ENCODE measurements around the gene IGSF10. TPM values are rescaled to one million over a fixed set of nuclear protein-coding genes. Genes with fewer than 3 reads are reported as not detected.
"Not testable (repeated sequence)": the region's sequence is repeated elsewhere in the genome, so short reads cannot be mapped to it uniquely, and the experiment has no call there.

The IGSF10 gene, protein sequence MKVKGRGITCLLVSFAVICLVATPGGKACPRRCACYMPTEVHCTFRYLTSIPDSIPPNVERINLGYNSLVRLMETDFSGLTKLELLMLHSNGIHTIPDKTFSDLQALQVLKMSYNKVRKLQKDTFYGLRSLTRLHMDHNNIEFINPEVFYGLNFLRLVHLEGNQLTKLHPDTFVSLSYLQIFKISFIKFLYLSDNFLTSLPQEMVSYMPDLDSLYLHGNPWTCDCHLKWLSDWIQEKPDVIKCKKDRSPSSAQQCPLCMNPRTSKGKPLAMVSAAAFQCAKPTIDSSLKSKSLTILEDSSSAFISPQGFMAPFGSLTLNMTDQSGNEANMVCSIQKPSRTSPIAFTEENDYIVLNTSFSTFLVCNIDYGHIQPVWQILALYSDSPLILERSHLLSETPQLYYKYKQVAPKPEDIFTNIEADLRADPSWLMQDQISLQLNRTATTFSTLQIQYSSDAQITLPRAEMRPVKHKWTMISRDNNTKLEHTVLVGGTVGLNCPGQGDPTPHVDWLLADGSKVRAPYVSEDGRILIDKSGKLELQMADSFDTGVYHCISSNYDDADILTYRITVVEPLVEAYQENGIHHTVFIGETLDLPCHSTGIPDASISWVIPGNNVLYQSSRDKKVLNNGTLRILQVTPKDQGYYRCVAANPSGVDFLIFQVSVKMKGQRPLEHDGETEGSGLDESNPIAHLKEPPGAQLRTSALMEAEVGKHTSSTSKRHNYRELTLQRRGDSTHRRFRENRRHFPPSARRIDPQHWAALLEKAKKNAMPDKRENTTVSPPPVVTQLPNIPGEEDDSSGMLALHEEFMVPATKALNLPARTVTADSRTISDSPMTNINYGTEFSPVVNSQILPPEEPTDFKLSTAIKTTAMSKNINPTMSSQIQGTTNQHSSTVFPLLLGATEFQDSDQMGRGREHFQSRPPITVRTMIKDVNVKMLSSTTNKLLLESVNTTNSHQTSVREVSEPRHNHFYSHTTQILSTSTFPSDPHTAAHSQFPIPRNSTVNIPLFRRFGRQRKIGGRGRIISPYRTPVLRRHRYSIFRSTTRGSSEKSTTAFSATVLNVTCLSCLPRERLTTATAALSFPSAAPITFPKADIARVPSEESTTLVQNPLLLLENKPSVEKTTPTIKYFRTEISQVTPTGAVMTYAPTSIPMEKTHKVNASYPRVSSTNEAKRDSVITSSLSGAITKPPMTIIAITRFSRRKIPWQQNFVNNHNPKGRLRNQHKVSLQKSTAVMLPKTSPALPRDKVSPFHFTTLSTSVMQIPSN (N-terminal part only)
- total RNA-seq = 15.3 TPM

DNA sequence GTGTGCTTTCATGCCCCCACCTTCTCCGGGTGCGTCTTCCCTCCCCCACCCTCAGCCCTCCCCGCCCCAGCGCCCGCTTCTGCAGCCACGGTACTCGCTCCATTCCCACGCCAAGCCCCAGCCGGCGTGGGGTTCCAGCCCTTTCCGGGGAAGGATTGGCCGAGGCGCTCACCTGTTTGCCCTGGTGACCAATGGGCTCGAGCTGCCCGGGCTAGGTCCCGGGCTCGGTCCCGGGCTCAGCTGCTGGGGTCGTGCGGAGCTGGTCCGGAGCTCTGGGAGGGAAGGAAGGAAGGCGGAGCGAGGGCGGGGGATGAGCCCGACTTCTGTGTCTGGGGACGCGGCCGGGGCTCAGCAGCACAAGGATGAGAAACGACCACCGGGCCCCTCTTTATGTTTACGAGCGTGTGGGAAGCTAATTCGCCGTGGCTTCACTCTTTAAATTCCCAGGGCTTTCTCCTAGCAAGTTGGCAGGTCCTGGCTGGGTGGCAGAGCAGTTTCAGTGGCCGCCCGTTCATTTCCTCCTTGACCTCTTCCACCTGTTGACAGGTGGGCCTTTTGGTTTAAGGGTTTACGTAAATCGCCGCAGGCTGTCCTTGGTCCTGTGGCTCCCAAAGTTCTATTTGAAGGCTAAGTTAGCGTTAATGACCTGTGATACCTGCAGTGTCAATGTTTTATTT, at the start of gene IGSF10:
Gene IGSF10, minus strand, starts transcription at position 288 of the 677 bp plus-strand sequence. CDS start 2,352 bp downstream, outside the sequence.
- DNase-seq = peak; percentile 7

DNA sequence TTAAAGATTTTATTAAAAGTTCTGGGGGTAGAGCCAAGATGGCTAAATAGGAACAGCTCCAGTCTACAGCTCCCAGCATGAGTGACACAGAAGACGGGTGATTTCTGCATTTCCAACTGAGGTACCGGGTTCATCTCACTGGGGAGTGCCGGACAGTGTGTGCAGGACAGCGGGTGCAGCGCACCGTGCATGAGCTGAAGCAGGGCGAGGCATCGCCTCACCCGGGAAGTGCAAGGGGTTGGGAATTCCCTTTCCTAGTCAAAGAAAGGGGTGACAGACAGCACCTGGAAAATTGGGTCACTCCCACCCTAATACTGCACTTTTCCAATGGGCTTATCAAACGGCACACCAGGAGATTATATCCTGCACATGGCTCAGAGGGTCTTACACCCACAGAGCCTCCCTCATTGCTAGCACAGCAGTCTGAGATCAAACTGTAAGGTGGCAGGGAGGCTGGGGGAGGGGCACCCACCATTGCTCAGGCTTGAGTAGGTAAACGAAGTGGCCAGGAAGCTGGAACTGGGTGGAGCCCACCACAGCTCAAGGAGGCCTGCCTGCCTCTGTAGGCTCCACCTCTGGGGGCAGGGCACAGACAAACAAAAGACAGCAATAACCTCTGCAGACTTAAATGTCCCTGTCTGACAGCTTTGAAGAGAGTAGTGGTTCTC, 48.7 kb upstream of the IGSF10 start:
- not testable (repeated sequence) for DNase-seq

DNA sequence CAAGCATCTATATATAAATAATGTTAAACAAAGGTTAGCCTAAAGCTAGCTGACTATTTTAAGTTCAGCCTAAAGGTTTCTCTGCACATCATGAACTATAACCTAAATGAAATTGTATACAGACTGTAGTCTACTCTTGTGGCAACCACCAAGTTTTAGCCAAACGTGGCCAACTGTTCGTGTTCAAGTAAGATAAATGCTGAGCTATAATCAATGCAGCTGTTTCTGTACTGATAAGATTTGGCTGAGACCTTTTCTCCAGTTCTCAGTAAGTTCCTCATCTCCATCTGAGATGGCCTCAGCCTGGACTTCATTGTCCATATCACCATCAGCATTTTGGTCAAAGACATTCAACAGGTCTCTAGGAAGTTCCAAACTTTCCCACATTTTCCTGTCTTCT, 43.7 kb upstream of the IGSF10 start:
- DNase-seq = no peak

DNA sequence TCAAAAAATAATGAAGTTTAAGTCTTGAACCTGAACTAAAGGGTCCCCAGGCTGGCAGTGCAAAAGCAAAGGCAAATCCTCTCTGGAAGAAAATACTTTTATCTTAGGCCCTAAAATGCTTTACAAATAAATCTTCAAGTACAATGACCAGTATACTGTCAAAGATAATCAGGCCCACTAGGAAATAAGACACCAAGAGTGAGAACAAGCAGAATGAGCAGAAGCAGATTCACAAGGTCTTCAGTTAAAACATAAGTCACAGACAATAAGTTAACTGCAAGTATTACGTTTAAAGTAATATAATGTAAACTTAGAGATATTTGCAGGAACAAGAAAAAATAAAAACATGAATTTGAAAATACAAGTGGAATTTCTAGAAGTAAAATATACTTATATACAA, 42.2 kb upstream of the IGSF10 start:
- DNase-seq = no peak

DNA sequence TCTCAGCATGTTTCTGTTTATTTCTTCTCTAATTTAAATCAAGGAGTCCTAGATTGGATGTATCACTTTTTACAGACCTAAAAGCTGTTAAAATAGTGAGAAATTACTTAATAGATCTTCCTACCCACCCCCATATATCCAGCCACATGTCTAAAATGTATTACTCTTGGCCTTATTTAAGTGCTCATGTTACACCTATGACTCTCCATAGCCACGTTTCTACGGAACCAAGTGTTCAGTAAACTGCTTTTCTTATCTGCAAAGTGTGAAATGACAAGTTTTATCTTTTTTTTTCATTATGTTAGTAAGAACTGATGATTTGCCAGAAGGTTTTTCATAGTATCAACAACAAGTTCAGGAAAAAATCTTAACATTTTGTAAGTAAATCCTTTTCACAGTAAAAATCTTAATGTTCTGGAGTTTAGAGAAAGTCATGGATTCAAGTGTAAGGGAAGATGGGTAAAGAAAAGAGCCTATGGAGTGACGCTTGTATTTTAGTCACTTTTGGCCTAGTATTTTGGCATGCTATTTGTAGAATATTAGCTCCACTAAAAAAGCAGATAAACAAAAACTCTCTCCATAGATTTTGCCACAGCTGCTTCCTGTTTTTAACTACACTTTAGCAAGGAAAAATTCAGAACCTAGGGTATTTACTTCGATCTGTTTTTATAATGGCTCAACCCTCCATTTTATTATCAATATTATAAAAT, 41.2 kb upstream of the IGSF10 start:
- DNase-seq = no peak

DNA sequence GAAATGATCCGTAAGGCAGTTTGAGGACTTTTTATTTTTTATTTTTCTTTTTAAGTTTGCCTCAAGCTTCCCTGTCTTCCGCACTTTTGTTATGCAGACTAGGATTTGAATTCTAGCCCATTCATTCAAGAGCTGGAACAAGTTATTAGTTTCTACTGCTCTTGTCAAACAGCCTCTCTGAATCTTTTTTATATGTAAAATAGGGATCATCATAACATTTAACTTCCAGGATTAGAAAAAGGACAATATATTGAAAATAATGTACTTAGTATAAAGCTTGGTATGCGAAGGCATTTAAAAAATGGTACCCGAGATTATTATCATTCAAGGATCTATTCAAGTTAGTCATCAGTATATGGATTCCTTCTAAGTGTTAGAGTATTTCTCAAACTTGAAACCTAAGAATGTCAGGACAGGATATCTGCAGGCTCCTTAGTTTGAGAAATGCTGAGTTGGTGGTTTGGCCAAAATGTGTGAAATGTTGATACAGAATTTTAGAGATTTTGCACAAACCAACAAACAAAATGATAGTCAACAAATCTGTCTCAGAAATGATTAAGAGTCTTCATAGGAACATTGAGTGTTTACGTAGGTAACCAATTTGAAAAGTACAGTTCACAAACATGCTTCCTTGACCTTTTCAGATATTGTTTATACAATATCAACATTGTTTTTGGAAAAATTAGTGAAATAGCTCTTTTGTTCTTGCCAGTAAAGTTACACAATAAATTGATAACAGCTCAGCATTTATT, 40.5 kb upstream of the IGSF10 start:
- DNase-seq = no peak

DNA sequence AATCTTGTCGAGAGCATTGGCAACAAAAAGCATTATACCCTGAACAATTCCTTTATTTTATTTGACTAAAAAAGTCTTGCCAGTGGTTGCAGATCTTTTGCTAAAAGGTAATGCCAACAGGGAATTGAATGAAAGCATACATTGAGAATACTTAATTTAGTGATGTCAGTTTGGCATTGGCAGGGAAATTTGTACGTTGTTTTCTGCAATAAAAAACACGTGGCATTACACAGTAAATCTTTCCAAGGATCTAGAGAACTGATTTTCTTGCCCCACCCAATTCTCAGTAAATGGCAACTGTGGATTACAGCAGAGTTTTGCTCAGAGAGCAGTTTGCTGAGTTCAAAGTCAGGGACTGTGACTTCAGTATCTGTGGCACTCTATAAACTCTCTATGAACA, 38.3 kb upstream of the IGSF10 start:
- peak; percentile 9 for DNase-seq

DNA sequence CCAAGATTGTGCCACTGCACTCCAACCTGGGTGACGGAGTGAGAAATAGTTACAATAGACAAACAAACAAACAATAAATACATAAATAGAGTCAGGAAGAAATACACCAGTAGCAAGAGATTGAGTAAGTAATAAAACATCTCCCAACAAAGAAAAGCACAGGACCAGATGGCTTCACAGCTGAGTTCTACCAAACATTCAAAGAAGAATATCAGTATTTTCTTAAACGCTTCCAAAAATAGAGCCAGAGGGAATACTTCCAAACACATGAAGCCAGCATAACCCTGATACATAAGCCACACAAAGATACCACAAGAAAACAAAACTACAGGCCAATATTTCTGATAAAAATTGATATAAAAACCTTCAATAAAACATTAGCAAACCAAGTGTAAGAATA, 30.7 kb upstream of the IGSF10 start:
- no peak for DNase-seq

DNA sequence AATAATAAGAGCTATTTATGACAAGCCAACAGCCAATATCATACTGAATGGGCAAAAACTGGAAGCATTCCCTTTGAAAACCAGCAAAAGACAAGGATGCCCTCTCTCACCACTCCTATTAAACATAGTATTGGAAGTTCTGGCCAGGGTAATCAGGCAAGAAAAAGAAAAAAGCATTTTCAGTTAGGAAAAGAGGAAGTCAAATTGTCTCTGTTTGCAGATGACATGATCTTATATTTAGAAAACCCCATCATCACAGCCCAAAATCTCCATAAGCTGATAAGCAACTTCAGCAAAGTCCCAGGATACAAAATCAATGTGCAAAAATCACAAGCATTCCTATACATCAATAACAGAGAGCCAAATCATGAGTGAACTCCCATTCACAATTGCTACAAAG, 27.0 kb upstream of the IGSF10 start:
- not testable (repeated sequence) for DNase-seq

DNA sequence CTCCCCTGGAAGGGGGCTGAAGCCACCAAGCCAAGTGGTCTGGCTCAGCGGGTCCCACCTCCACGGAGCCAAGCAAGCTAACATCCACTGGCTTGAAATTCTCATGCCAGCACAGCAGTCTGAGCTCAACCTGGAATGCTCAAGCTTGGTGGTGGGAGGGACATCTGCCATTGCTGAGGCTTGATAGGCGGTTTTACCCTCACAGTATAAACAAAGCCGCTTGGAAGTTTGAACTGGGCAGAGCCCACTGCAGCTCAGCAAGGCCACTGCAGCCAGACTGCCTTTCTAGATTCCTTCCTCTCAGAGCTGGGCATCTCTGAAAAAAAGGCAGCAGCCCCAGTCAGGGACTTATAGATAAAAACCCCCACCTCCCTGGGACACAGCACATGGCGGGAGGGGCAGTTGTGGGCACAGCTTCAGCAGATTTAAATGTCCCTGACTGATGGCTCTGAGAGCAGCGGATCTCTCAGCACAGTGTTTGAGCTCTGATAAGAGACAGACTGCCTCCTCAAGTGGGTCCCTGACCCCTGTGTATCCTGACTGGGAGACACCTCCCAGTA, 23.2 kb upstream of the IGSF10 start:
- DNase-seq = no peak

DNA sequence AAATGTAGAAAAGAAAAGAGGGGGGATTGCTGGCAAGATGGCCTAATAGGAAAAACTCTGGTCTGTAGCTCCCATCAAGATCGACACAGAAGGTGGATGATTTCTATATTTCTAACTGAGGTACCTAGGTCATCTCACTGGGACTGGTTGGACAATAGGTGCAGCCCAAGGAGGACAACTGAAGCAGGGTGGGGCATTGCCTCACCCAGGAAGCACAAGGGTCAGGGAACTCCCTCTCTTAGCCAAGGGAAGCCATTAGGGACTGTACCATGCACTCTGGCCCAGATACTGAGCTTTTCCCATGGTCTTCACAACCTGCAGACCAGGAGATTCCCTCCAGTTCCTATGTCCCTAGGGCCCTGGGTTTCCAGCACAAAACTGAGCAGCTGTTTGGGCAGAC, 22.6 kb upstream of the IGSF10 start:
- no peak for DNase-seq

DNA sequence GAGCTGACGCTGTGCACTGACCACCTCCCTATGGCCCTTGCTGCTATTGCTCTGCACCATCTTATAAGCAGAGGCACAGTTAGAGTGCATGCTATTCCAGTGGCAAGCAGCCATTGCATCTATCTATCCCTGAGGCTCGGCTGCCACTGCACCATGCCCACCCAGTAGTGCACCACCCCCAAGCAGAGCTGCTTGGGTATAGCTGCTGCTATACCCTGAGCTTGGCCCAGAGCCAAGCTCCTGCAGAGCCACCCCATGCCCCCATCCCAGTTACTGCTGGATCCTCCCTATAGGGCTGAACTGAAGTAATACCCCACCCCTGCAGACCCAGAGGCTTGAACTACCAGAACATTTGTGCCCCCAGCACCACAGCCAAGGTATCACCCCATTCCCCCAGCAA, 19.6 kb upstream of the IGSF10 start:
- no peak for DNase-seq

DNA sequence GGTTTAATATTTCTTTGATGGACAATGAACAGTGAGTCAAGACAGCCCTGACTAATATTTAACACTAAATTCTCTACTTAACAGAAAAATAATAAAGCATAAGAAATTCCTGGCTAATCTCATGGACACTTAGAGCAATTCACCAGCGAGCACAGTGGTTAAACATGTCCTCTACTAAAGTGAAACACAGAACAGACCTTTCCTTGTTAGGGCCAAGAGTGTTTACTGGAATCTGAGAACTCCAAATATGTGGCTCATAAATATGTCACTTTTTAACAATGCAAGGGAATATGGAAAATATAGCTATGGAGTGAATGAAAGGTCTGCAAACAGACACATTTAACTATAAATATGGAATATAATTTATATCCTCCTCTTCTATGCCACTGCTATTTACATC, 18.6 kb upstream of the IGSF10 start:
- DNase-seq = no peak

DNA sequence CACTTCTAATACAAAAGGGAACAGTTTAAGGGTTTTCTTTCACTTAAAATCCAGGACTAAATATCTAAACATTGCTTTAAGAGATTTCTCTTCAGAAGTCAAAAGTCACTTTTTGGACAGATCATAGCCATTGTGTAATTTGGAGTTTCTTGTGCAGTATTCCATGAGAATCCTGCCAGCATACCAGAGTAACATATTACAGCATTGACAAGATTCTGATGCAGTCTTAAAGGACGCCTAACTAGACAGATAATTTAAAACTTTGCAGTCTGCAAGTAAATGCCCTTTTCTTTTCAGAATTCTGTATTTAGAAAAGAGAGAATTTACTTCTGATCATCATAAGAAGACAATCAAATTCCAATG, 17.5 kb upstream of the IGSF10 start:
- no peak for DNase-seq

DNA sequence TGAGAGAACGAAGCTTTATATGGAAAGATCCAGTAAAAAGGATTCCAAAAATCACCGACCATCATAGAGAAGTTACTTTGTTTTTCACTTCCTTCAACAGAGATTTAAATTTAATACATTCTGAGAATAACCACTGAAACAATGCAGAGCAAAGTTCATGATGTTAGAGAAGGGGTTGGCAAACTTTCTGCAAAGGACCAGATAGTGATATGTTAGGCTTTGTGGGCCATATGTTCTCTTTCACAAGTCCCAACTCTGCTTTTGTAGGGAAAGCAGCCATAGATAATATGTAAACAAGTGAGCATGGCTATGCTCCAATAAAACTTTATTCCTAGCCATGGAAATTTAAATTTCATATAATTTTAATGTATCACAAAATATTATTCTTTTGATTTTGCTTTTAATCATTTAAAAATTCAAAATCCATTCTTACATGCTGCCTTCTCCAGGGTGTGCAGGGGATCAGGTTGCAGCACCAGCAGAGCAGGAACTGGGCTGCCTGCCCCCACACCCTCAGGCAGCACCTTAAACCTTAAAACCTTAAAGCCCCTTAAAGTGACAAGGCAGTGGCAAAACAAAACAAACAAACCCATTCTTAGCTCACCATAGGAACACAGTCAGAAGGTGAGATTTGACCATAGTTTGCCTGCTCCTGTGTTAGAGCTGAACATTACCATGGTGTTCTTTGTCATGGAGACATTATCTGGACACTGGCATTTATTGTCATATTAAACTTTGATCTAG, 16.9 kb upstream of the IGSF10 start:
- DNase-seq = no peak

DNA sequence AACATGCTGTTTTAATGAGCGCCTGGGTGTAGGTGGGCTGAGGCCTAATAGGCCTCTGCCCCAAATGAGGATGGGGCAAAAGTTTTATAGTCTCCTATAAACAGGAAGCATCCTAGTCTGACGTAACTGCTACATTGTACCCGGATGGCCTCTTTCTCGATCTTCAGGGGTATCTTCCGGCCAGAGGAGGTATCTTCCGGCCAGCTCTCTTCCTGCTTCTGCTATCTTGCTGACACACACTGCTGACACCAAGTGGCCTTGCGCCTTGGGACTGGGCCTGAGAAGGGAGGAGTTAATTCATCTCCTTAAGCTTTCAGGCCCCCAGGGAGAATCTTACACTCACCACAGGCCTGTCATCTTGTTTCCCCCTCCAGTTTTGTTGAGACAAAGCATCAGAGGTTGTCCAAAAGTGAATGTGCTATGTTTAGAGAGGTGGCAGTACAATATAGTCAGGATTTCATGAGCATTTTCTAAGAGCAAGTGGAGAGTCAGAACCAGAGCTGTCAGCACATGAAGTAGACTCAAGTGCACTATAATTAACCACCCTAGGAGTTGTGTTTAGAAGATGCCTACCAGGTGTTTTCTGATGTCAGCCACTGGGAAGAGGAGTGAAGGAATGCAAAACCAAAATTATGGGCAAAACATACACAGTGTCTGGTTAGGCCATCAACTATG, 15.6 kb upstream of the IGSF10 start:
- no peak for DNase-seq

DNA sequence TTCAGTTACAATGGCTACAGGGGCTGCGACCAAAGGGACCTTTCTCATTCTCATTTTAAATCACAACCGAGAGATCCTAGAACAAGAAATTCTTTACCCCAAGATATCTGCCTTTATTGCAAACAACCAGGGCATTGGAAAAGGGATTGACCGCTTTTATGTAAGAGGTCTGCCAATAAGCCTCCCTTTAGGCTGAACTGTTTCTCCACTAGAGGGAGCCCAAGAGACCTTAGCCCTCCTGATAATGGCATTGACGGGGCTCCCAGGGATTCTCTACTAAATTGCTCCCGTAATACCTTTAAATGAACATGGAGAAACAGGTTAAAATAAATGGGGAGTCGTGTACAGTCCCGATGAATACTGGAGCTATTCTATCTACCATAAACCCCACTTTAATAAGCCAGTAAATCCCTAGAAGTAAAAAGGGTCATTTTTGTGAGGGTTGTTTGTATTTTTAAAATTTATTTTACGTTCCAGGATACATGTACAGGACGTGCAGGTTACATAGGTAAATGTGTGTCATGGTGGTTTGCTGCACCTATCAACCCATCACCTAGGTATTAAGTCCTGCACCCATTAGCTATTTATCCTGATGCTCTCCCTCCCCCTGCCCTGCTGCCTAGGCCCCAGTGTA, 7.5 kb upstream of the IGSF10 start:
- peak; percentile 64 for DNase-seq

DNA sequence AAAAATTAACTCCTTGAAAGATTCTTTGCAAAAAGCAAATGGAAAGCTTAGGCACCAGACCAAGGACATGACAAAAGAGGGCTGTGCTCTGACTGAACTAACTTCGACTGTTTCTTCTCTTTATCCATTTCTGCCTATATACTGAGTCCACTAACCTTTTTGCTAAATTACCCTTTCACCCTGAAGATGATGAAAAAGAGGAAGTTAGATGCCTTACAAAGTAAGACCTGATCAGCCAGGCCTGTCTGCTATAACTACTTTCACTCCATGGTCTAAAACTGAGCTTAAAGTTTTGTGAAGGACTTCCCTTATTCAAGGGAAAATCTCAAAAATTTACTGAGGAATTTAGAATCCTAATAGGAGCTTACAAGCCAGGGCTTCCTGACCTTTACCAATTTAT, 6.2 kb upstream of the IGSF10 start:
- DNase-seq = no peak

Data from tongue (tissue), 2 donors.